IMR-90 (cell line): ENCODE results near the gene PNMA1.

ENCODE experiments used
- CEBPB ChIP-seq: IDR thresholded peaks from 2 replicates; pipeline ENCODE4 v1.6.1; 2012; ENCODE audit warnings: low read depth, low read length, improper control_type of control experiment
- CTCF ChIP-seq: conservative IDR thresholded peaks from 2 replicates; pipeline ENCODE4 v1.5.1; 2012; ENCODE audit warnings: mild to moderate bottlenecking, low read depth, low read length, improper control_type of control experiment
- ELK1 ChIP-seq: fragments of 150-350 bp; IDR thresholded peaks from 2 replicates; pipeline ENCODE4 v1.6.1; 2016; ENCODE audit warnings: low read depth, mild to moderate bottlenecking, low read length, moderate library complexity, borderline replicate concordance
- FOS ChIP-seq: fragments of 150-350 bp; IDR thresholded peaks from 2 replicates; pipeline ENCODE4 v1.6.1; 2016; ENCODE audit warnings: low read depth, low read length
- MAFK ChIP-seq: IDR thresholded peaks from 2 replicates; pipeline ENCODE4 v1.6.1; 2012; ENCODE audit warnings: low read depth, low read length, improper control_type of control experiment
- MXI1 ChIP-seq: IDR thresholded peaks from 2 replicates; pipeline ENCODE4 v1.6.1; 2012; ENCODE audit warnings: low read depth, mild to moderate bottlenecking, low read length, moderate library complexity, borderline replicate concordance
- POLR2A ChIP-seq: IDR thresholded peaks from 2 replicates; pipeline ENCODE4 v1.6.1; 2012; ENCODE audit warnings: mild to moderate bottlenecking, low read depth, low read length
- RAD21 ChIP-seq: IDR thresholded peaks from 2 replicates; pipeline ENCODE4 v1.6.1; 2012; ENCODE audit warnings: low read length, improper control_type of control experiment
- SMC3 ChIP-seq: fragments of 150-350 bp; IDR thresholded peaks from 2 replicates; pipeline ENCODE4 v1.6.1; 2016; ENCODE audit warnings: low read depth, mild to moderate bottlenecking, antibody characterized with exemption, low read length, moderate library complexity
- USF2 ChIP-seq: fragments of 150-350 bp; IDR thresholded peaks from 2 replicates; pipeline ENCODE4 v1.6.1; 2017; ENCODE audit warnings: mild to moderate bottlenecking, antibody characterized with exemption, low read length, low read depth

GRCh38 chr14:73757381-73757780 lies 43.2 kb upstream of the PNMA1 start:
- no peak for TF ChIP-seq CTCF
- TF ChIP-seq CEBPB, result no peak
- TF ChIP-seq POLR2A, result no peak
- TF ChIP-seq MAFK, result no peak
- TF ChIP-seq MXI1, result no peak
- no peak for TF ChIP-seq FOS
- TF ChIP-seq ELK1, result no peak
- TF ChIP-seq SMC3, result no peak
- TF ChIP-seq RAD21, result no peak
- TF ChIP-seq USF2, result no peak
